Eye (tissue), 1 donor: ENCODE results near the gene CRY2.
"Not testable (repeated sequence)": the region's sequence is repeated elsewhere in the genome, so short reads cannot be mapped to it uniquely, and the experiment has no call there.

ENCODE experiments used
- DNase-seq: peaks from one replicate; pipeline ENCODE4 v3.0.0-alpha.2; 2015

CRY2 gene

DNA sequence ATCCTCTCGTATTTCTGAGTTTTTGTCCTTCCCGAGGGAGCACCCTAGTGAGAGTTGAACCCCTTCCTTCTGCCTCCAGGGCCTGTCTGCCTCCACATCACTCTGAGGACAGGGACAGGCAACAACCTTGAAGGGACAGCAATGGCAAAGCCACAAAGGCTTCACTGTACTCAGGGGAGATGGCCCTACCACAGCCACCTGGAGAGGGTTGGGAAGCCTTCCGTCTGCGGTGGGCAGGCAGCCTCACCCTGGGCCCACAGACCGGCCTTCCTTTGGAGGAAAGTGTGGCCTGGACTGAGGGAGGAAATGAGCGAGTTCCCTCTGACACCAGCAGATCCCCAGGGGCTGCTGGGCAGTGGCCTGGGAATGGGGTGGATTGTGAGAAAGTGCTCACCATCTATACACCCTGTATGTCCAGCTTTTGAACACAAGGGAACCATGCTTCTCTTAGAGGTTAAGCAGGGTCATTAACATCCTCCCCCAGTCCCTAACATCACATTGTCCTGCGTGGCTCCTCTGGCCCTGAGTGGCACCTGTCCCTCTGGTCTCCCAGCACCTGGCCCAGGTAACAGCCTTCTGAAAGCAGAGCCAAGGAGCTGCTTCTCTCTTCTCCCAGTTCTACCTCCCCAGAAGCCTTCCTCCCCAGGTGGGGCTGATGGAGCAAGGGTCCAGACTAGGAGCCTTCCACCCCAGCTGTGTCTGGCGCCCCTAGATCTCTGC is 35.5 kb upstream of the CRY2 start:
- no peak for DNase-seq

DNA sequence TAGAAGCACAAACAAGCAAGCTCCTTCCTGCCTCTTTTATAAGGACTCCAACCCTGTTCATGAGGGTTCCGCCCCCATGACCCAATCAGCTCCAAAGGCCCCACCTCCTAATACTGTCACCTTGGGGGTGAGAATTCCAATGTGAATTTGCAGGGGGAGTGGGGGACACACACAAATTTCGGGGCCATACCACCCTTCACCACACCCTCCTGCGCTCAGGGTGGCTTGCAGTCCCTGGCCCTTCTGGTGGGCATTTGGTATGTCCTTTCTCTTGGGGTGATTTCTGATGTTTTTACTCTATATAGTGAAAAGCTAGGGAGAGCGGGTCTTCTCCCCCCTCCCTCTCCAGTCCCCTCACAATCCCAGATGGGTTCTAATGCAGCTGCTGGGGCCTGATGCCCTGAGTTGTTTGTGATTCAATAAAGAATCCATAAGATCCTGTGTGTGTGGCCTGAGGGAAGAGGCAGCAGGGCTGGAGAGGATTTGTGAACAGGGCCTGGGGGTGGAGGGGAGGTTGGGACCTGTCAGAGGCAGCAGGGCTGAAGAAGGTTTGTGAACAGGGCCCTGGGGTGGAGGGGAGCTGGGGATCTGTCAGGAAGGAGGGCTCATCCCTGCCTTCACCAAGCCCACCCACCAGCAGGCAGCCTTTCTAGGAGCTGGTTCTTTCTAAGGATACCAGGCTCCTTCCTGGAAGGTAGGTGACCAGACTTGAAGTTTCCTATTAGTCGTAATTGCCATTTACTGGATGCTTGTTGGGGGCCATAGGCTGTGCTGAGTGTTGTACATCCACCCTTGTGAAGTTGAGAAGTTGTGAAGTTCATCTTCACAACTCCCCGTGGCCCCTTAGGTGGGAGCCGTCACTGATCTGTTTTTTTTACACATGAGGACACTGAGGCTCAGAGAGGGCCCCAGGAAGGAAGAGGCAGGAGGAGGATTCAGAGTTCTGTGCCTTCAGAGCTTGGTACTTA is 34.4 kb upstream of the CRY2 start:
- no peak for DNase-seq

DNA sequence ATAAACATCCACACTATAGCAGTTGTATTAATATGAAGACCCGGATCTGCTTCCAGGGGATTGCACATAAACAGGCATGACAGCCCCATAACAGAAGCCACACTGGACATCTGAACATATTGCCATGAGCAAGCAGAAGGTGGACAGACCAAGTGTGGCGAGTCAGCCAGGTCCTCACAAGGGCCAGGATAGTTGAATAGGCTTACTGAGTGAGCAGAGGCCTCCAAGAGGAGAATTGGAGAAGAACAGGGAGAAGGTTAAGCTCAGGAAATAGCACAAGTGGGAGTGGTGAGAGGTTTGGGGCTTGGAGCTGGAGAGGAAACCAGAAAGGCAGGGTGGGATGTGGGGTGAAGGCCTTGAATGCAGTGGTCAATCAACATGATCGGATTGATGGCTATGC is 31.5 kb upstream of the CRY2 start:
- DNase-seq: peak; percentile 29

DNA sequence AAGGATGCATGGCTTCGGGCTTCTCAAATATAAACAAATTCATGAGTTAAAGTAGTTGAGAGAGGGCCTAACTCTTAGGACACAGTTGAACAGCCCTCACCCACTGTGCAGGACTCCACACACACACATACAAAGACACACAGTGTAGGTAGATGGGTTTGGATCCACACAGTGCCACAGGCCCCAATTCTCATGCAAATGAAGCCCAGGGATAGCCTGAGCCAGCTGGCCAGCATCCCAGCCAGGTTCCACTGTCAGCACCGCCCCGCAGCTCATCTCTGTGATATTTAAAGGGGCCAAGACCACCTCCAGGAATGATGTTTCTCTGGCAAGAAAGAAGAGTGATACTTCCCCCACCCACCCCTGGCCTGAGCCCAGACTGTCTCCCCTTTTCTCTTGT is 30.7 kb upstream of the CRY2 start:
- DNase-seq: no peak

DNA sequence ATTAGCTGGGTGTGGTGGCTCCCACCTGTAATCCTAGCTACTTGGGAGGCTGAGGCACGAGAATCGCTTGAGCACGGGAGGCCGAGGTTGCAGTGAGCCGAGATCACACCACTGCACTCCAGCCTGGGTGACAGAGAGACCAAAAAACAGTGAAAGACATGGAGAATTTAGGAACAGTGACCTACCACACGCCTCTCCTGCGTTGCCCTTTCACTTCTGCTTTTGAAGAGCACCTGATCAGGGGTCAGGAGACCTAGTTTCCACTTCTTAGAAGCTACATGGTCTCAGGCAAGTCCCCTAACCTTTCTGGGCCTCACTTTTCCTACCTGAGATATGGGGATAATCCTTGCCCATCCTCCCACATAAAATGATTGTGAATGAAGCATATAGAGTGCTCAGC is 30.1 kb upstream of the CRY2 start:
- no peak for DNase-seq

DNA sequence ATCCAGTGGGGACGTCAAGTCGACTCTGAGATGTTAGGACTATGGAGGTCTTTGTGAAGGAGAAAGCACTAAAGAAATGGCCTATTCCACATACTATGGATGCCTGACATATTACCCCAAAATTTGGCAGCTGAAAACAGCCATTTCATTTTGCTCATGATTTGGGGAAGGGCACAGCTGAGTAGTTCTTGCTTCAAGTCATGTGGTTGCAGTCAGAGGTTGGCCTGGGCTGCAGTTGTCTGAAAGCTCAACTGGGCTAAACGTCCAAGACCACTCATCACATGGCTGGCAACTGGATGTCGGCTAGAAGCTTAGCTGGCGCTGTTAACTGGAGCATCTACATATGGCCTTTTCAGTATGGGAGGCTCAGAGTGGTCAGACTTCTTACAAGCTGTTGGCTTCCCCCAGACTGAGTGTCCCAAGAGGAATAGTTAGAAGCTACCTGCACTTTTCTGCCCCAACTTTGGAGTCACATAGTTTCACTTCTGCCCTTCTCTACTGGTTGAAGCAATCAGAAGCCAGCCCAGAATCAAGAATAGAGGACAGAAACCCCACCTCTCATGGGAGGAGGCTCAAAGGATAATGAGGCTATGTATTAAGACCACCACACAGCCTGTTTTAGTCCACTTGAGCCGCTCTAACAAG is 28.2 kb upstream of the CRY2 start:
- DNase-seq: no peak

DNA sequence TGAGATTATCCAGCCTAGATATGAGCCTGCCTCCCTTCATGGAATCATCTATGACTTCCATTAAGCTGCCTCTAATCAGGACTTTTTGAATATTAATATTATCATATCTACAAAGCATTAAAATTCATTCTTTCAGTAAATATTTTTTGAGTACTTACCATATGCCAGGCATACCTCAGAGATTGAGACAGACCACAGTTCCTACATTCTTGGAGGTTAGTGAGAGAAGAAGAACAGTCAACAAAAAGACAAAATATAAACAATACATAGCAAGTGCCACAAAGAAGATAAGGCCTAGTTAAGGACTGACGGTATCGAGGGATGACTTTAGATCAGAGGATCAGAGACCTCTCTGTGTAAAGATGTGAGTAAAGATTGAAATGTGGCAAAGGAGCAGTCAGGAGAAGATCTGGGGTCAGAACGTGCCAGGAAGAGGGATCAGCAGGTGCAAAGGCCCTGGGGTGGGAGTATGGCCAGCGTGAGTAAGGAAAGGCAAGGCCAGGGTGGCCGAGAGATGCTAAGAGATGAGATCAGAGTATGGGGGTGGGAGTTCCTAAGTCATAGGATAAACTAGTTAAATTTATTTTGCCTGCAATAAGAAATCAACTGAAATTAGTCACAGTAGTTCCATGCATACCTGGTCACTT is 26.9 kb upstream of the CRY2 start:
- no peak for DNase-seq

DNA sequence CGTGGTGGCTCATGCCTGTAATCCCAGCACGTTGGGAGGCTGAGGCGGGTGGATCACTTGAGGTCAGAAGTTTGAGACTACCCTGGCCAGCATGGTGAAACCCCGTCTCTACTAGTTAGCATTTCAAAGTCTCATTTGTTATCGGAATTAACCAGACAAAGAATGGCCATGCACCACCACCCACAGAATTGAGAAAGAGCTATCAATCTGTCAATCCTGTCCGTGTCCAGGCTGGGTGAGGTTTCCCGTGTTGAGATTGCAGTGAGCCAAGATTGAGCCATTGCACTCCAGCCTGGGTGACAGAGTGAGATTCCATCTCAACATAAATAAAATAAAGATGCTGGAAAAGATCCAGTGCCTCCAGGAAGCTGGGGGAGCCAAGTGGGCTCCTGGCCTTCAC is 20.8 kb upstream of the CRY2 start:
- DNase-seq: not testable (repeated sequence)

DNA sequence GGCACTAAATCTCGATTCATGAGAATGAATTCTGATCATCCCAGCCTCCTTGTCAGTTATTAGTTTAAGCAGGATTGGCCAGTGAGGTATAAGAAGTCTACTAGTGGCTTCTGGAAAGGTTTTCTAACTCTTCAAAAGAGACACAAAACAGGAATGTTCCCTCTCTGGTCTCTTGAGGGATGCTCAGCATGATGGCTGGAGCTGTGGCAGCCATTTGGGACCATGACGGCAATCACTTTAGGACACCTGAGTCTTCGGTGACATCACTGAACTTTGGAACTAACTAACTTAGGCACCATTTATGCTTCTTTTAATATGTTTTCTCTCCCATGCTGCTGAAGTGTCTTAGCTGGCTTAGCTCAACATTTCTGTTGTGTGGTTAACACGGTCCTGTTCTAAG is 20.2 kb upstream of the CRY2 start:
- DNase-seq: no peak

DNA sequence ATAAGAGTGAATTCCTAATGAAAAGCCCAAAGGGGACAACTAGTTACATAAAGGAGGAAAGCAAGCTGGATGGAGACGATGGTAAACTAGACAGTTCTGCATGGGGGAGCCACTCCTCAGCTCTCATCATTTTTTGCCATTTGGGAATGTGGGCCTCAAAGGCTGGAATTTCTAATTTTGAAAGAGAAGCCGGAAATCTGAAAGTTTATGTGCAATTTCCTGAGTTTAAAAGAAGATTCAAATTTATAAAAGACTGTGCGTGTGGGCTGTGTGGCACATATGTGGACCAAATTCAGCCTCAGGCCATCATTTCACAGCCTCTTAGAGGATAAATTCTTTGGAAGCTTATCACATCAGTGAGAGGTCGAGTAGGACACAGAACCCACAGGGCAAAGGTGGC is 18.3 kb upstream of the CRY2 start:
- no peak for DNase-seq

DNA sequence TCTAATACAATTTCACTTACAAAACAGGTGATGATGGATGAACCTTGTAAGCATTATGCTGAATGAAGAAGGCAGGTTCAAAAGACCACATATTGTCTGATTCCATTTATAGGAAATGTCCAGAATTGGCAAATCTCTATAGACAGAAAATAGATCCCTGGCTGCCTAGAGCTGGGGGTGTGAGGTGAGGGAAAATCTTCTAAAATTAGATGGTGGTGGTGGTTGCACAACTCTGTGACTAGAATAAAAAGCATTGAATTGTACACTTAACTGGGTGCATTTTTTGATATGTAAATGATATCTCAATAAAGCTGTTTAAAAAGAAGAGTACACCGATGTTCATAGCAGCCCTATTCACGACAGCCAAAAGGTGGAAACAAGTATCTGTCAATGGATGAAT is 16.7 kb upstream of the CRY2 start:
- DNase-seq: no peak

DNA sequence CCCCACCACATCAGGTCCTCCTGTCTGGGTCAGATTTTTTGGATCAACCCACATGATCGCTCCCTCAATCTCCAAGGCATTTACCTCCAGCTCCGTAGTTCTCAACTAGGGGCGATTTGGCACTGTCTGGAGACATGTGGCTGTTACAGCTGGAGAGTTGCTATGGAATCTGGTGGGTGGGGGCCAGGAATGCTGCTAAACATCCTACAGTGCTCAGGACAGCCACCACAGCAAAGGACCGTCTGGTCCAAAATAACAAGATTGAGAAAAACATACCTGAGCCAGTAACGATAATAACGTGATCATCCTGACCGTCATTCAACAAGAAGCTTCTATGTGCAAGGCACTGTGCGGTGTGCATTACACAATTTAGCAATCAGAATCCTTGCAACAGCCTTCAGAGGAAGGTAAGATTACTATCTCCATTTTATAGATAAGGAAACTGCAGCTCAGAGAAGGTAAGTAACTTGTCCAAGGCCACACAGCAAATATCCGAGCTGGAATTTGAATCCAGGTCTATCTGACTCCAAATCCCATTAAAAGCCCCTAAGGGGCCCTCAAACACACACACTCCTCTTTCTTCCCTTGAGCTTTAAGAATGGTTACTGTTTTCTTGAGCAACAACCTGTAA is 14.3 kb upstream of the CRY2 start:
- DNase-seq: no peak

DNA sequence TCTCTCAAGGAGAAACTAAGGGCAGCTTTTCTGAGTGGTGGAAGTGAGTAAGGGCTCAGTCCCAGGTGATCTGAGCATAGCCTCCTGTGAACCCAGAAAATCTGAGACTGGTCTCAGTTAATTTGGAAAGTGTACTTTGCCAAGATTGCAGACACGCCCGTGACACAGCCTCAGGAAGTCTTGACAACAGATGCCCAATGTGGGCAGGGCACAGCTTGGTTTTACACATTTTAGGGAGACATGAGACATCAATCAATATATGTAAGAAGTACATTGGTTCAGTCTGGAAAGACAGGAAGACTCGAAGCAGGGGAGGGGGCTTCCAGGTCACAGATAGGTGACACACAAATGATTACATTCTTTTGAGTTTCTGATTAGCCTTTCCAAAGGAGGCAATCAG is 13.5 kb upstream of the CRY2 start:
- no peak for DNase-seq

DNA sequence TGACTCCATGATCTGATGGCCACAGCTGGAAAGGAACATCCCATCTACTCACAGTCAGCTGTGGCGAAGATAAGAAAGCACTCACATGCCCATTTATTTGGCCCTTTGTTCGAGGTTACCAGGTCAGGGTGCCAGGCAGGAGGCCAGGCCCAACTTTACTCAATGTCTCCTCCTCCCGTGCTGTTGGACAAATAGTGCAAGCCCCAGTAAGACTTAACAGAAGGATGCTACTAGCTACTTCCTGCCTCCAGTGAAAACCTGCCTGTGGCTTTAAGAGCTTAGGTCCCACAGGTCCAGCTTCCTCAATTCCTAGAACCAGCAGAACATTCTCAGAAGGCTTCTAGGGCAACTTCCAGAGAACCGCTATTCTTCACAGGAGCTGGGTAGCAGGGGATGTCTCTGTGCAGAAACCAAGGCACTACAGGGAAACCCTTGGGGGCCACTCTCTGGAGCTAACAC is 12.9 kb upstream of the CRY2 start:
- DNase-seq: no peak

DNA sequence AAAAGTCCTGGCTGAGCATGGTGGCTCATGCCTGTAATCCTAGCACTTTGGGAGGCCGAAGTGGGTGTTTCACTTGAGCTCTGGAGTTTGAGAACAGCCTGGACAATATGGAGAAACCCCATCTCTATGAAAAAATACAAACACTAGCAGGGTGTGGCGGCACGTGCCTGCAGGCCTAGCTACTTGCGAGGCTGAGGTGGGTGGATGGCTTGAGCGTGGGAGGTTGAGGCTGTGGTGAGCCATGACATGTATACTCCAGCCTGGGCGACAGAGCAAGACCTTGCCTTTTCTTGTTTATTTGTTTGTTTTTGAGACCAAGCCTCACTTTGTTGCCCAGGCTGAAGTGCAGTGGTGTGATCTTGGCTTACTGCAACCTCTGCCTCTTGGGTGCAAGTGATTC is 8.1 kb upstream of the CRY2 start:
- no peak for DNase-seq

DNA sequence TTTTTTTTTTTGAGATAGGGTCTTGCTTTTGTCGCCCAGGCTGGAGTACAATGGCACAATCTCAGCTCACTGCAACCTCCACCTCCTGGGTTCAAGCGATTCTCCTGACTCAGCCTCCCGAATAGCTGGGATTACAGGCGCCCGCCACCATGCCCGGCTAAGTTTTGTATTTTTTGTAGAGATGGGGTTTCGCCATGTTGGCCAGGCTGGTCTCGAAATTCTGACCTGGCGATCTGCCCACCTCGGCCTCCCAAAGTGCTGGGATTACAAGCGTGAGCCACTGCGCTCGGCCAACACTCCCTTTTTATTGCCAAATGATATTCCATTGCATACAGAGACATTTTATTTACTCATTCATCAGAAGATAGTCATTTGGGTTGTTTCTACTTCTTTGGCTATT is 7.0 kb upstream of the CRY2 start:
- DNase-seq: not testable (repeated sequence)

DNA sequence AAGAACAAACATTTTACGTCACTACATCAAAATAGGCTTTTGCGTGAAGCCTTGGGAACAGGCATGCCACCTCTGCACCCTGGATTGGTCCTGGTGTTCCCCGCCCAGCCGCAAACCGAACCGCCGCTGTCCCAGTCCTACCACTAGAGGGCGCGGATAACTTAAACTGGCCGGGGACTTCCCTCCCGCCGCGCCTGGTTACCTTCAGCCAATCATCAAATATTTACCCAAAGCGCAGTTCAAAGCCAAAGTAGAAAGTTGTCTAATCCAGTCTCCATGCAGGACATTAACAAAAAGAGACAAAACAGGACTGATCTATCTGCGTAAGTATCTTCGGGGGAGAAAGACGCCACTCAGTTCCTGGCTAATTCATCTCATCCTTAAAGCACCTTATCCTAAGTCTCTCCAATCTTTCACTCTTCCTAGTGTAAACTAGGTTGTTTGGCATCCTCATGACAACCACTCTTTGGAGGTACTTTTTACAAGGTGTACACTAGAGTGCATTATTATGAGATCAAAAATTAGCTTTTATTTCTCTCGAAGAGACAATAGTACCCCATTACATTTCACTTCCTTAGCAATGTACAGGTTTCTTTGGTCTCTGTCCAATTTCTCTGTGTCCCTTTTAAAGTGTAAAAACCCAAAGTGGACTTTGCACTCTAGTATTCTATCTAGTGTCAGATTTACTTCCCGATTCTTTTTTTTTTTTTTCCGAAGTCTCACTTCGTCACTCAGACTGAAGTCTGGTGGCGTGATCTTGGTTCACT is 3.9 kb upstream of the CRY2 start:
- DNase-seq: peak; percentile 95

DNA sequence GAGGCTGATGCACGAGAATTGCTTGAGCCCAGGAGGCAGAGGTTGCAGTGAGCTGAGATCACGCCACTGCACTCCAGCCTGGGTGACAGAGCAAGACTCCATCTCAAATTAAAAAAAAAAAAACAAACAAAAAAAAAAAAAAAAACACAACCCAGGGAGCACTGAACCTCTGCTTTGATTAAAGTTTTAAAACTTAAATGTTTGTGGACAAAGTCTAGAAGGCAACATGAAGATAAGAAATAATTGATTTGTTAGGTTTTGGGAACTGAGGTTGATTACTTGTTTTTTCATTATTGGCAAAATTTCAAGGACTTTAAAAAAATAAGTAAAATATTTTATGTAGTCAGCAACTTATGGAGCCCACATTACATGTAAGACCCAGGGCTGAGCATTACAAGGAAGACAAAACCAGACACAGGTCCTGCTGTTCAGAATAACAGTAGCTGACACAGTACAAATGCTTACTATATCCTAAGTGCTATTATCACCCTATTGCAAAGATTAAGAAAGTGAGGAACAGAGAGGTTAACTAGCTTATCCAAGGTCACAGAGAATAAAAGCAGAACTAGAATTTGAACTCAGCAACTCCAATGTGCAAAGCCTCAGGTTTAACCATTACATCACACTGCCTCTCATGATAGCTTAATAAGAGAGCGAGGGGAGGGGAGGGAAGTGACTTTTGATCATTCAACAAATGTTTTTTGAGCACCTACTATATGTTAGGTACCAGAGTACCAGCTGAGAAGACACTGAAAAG is 2.3 kb upstream of the CRY2 start:
- DNase-seq: no peak

DNA sequence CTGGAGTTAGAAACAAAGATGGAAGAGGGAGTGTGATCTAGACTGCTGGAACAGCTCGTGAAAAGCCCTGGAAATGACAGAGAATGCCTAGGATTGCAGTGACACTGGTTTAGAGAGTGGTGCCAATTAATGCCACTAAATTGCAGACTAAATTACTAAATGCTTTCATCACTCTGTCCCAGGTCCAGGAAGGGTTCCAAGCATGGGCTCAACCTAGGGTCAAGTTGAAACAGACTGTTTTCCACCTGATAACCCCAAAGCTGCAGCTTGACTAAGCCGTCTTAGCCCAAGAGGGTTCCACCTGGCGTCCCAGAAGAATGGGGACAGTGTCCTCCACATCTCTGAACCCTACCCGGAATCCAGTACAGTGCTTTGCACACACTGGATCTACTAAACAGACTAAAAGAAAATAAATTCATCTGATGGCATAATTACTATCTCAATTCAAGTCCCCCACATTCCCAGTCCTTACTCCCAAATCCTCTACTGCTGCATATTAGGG is 1.1 kb upstream of the CRY2 start:
- DNase-seq: no peak

DNA sequence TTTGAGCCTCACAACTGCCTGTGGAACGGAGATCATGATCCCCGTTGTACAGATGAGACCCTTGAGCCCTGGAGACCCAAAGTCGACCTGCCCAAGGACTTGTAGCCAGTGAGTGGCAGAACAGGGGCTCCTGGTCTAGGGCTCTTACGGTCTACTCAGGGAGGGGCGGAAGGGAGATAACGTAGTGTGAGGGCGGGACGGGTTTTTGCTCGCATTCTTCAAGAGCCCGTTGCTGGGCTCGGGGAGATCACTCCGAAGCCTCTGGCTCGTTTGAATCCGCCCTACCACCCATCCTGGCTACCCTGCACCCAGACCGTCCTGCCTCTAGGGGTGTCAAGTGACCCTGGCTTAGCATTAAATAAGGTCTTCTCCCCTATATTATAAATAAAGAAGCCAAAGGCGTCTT is 639 bp downstream of the CRY2 start:
- peak; percentile 88 for DNase-seq

DNA sequence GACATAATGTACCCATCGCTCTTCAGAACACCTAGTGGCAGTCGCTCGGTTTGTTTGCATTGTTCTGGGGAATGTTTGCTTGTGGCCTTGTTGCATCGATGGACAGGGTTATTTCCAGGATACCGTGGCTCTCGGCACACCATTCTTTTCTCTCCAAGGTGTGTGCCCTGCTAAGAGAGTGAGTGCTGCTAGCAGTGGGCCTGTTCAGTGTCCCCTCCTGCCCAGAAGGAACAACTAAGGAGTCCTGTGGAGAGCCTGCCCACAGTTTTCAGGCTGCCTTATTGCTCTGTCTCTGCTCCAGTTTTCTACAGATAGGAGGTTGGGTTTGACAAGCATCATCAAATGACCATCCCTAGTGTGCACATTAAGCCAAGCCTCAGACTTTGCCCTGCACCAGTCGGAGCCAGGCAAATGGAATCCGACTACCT is 1.4 kb downstream of the CRY2 start:
- DNase-seq: peak; percentile 26
